22Rv1 (cell line): ENCODE data around the gene OR2AT4.

Source experiments
- ZFX ChIP-seq: fragments of 450-650 bp; IDR thresholded peaks from 2 replicates; pipeline ENCODE4 v1.6.1; 2017; ENCODE audit warnings: antibody characterized with exemption, borderline replicate concordance
- TF ChIP-seq, protein P1 (sequence below): fragments of 450-650 bp; IDR thresholded peaks from 2 replicates; pipeline ENCODE4 v1.5.1; 2017; ENCODE audit warnings: mild to moderate bottlenecking

DNA sequence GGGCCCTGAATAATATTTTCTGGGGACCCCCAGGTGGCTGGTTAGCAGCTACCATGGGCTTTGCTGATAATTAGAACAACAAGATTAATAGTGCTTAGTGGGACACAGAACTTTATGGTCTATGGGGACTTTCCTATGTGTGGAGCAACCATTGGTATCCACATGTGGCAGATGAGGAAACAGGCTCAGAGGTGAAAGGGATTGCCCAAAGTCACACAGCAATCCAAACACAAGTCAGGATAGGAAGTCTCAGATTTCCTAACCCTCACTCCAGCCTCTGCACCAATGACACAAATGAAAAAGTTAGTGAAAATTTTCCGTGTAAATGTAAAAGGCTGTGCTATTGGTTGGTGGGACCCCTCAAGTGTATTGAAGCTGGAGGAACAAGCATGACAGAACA is 39.0 kb upstream of the OR2AT4 start:
- TF ChIP-seq, protein P1, sequence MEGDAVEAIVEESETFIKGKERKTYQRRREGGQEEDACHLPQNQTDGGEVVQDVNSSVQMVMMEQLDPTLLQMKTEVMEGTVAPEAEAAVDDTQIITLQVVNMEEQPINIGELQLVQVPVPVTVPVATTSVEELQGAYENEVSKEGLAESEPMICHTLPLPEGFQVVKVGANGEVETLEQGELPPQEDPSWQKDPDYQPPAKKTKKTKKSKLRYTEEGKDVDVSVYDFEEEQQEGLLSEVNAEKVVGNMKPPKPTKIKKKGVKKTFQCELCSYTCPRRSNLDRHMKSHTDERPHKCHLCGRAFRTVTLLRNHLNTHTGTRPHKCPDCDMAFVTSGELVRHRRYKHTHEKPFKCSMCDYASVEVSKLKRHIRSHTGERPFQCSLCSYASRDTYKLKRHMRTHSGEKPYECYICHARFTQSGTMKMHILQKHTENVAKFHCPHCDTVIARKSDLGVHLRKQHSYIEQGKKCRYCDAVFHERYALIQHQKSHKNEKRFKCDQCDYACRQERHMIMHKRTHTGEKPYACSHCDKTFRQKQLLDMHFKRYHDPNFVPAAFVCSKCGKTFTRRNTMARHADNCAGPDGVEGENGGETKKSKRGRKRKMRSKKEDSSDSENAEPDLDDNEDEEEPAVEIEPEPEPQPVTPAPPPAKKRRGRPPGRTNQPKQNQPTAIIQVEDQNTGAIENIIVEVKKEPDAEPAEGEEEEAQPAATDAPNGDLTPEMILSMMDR, result no peak
- no peak for TF ChIP-seq ZFX
